Caki2 (cell line): Measurements from ENCODE around the gene ATP5F1B. TPM values are rescaled to one million over a fixed set of nuclear protein-coding genes. Genes with fewer than 3 reads are reported as not detected.
A peak's percentile ranks its signal among the peaks of the same experiment; 100 is the strongest.

Experiments used
- DNase-seq: peaks from one replicate; pipeline ENCODE4 v3.0.0-alpha.2; 2015; ENCODE audit warnings: low read depth
- in situ Hi-C: cut with HindIII; loops from 2 replicates; pipeline ENCODE4 v1.10.0; 2016; ENCODE audit warnings: low sequenced_read_pairs, low pct_unique_long_range_greater_than_20kb, mixed read lengths
- total RNA-seq: library from RNA; depleted of rRNA; stranded (reverse); fragments of >200 nt; shearing (Covaris generic); gene quantifications from 2 replicates; pipeline ENCODE4 v1.2.3, GENCODE V29; 2014; ENCODE audit warnings: low replicate concordance

The ATP5F1B gene
- total RNA-seq, 1 experiment from 2014 or later, result 175 TPM

DNA sequence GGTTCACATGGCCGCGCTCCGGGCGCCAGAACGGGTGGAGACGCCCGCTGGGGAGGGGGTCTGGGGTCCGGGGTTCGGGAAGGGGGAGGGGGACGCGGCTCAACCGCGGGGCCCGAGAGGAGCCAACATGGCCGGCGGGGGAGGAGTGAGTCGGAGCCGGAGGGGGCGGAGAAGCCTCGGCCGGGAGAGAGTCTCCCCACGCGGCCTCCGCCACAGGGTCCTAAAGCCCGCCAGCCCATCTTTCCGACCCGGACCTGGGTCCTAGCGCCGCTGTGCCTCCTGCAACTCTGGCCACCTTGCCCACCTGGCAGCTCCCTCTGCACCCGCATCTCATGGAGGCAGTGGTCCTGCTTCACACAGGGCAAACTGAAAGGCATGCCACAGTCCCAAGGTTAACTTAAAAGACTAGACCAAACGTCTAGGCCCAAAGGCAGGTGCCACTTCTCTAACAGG lies 15.6 kb downstream of the ATP5F1B start, which contains the start of gene BAZ2A:
Gene BAZ2A, minus strand, starts transcription at position 147 of the 453 bp plus-strand sequence. CDS start 12,796 bp downstream, outside the sequence.
- peak; percentile 68 for DNase-seq
- in situ Hi-C loops, result no loop called here

DNA sequence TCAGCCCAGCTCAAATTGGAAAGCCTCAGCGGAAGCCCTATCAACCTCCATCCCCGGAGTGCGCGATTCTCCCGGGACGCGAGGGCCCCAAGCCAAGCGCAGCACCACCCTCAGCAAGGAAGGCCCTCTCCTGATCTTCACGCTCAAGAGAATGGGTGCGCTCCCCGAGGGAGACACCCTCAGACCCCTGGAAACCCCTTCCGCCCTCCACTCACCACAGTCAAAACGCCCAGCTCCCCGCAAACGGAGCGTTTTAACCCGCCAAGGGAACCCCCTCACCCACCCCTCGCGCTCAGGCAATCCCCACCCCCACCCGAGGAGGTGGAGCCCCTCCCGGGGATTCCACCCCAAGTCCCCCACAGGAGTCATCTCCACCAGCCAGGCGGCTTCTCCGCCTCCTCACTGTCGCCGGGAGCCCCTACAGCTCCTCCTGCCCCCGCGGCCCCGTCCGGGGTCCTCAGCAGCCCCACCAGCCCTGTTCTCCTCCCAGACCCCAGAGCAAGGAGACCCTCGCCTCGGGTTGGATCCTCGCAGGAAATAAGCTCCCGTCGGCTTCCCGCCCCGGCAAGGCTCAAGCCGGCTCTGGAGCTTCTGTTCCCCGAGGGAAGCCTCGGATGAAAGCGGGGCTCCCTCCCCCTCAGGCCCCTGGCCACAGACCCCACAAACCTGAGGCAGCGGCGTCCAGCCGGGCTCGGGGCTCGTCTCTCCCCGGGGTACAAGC lies 16.2 kb downstream of the ATP5F1B start:
- in situ Hi-C loops, result loop anchor here (5.0 kb wide), 1 partner anchor 107 kb away; the partner anchor contains the start of gene RBMS2
- DNase-seq, result no peak

DNA sequence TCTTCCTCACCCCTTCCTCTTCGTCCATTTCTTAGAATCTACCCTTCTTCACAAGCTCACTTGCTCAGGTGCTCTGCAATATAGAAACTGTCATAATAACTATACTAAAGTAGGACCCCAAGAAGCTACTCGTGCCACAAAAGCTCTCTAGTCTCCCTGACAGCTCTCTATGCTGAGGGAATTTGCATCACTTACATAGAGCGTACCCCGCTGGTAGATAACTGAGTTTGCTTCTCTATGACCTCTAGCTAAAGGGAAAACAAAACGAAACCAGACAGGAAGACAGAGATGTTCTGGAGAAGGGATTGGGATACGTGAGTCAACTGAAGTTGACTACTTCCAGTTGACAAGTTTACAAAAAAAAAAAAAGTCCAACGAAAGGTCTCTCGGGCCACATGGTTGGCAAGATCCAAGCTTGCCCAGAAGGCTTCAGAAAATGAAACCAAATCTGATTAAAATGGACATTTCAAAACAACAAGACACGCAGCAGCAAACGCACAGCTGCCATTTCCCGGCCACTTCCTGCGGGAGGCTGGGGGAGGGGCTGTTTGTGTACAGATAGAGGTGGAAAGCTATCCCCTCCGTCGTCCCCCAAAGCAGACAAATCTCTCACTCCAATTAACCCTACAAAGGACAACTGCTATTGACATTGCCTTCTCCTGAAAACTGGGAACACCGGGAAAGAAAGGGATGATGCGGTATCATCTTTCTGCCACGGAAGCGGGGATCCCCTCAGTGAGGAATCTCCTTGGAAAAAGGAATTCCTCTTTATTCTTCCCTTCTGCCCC lies 16.9 kb downstream of the ATP5F1B start:
- peak; percentile 47 for DNase-seq
- in situ Hi-C loops, result loop anchor here (5.0 kb wide), 1 partner anchor 107 kb away; the partner anchor contains the start of gene RBMS2

DNA sequence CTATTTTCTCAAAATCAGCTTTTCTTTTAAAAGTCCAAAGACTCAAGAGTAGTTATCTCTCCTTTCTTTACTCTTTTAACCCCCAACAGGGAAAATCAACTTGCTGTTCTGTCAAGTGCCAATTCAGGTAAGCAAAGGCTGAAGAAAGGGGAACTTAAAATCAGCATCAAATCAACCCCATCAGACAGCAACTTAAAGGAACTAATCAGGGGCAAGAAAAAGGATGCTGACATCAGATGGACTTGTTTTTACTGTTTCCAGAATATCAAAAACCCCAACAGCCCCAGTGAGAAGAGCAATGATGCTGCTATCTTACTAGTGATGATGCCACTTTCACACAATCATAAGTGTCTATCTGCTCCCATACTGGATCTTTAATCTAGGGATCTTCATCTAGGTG lies 19.1 kb downstream of the ATP5F1B start:
- no peak for DNase-seq
- in situ Hi-C loops, result loop anchor here (5.0 kb wide), 1 partner anchor 104 kb away; the partner anchor contains the start of gene RBMS2

DNA sequence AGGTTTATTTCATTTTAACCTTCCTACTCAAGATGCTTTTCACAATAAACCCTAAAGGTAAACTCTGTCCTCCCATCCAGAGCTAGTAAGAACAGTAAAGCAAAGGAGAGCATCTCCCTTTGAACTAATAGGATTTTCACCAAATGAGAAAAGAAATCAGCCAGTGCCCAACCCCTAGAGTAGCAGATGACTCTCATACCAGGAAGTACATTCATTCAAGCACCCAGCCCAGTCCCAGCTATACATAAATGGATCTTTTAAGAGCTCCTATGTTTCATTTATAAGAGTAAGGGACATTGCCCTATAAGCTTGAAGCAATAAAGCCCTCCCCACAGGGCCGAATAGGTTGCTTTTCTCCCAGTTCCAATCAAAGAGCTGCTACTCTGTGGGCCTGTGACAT lies 23.2 kb downstream of the ATP5F1B start:
- in situ Hi-C loops, result loop anchor here (5.0 kb wide), 1 partner anchor 35 kb away; no protein-coding TSS in a partner anchor

DNA sequence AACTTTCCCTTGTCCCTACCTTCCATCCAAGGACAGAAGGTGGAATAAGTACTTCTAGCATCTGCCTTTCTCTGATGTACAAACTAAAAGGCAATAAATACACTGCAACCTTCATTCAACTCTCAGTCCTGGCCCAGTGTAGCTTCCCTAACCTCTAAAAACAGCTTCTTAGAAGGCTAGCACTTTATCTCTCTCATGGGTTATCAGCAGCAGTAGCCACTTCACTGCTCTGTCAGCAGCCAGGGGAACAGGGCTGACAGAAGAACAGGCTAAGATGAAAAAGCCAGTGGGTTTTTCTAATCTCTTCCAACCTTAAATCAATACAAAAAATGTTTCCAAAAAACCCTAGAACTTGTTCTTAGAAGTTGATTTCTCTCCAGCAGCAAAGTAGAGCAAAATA lies 28.9 kb downstream of the ATP5F1B start:
- in situ Hi-C loops, result no loop called here
- DNase-seq, result no peak

More for the DNA sequence above, 23.2 kb downstream of the ATP5F1B start:
- DNase-seq, result no peak

DNA sequence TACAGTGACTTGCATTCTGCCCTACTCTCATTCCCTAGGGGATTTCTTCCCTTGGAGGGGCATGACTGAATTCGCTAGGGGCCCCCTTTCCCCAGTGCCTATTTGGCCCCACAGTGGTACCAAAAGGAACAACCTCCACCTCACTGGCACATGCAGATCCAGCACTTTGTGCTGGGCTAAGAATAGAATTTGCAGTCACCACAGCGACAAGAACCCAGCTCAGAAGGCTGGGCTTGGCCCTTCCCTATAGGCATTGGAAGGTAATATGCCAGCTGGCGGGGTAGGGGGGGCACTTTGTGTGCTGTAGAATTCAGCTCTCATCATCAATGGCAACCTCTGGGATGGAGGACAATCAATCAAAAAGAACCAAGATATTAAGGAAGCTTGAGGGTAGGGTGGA lies 29.5 kb downstream of the ATP5F1B start:
- in situ Hi-C loops, result no loop called here
- DNase-seq, result no peak

DNA sequence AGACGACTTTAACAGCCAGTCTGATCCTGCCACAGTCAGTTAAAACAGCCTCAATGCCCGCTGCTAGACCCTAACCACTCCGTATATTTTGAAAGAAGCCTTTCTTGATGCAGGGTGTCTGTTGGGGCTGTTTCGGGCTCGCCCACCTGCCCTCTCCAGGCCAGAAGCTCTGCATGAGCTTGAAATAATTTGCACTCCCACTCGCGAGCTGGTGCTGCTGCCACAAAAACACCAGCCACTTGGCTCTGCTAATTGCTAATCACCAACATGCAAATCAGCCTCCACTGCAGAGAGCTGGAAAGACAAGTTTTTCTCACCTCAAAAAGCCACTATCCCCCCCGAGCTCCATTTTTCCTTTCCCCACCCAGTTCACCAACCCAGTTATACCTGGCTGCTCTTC lies 31.2 kb downstream of the ATP5F1B start:
- no peak for DNase-seq
- in situ Hi-C loops, result no loop called here

DNA sequence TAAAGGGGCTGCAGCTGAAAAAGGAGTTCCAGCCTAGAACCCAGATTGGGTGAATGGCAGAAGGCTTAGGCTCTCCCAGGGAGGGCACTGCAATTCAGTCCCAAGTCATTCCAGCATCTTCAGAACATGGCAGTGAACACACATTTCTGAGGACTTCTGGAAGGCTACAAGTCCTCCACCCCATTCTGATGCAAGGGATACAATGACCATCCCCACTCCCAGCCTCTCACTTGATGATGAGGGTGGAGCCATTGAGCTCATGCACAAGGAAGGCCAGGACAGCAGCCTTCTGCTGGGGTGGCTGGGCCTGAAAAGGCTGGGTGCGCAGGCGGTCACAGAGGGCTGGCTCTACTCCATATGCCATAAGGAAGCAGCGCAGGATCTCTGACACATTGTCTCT lies 41.4 kb downstream of the ATP5F1B start:
- no peak for DNase-seq
- in situ Hi-C loops, result no loop called here

DNA sequence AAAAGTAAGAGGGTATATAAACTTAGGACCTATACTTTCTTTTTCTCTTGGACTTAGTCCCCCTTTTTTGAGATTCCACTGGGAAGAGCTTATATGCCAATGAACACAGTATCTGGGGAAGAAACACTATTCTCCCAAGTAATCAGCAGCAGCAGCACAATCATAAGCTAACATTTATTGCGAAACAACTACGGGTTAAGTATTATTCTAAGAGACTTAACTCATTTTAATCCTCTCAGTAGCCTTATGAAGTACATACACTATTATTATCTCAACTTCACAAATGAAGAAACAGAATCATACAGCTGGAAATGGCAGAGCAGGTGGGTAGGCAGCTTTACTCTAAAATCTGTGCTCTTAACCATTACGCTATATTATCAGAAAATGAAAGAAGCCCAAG lies 43.5 kb downstream of the ATP5F1B start:
- DNase-seq, result no peak
- in situ Hi-C loops, result no loop called here

DNA sequence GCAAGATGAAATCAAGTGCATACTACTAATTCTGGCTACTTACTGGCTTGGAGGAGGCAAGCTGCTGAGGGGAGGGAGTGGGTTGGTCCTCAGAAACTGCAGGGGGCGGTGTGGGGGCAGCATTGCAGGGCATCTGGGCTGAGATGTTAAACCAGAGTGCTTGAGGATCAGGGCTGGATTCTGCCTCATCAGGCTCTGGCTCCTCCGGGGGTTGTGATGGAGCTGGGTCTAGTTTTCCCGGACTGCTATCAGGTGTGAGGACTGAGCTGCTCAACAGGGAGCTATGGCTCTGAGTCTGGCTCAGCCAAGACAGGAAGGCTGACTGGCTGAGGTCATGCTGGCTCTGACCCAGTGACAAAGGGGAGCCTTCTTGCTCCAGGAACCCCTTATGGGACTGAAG lies 44.3 kb downstream of the ATP5F1B start:
- in situ Hi-C loops, result no loop called here
- DNase-seq, result no peak

DNA sequence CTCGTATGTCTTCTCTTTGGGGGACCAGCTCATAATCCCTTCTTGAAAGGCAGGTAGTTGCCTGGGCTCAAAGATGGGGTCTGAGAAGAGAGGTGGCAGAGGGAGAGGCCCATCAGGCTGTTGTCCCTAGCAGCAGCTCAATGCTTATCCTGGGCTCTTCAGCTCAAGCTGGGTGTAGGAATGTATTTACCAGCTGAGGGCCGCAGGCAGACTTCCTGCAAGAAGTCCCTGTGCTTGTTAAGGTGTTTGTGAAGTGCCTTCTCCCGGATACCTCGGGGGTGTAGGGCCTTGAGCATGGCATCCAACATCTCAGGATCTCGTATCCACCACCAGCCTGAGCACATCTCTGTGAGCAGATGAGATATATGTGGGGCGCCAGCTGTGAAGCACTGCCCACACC lies 45.0 kb downstream of the ATP5F1B start:
- no peak for DNase-seq
- in situ Hi-C loops, result no loop called here

DNA sequence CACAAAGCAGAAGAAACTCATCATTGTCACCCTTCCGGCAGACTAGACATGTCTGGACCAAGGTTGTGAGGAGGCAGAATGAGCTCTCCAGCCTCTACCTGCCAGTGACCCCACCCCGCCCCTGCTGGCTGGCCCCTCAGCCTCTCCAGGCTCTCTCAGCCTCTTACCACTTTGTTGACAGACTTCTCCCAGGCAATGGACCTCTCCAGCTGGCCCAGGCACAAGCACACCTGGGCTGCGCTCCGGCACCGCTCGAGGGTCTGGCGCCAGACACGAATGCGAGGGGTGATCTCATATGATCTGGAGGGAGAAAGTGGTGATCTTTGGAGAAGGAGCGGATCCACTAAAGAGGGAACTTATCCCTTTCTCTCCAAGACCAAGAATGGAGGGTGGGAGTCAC lies 46.0 kb downstream of the ATP5F1B start:
- no peak for DNase-seq
- in situ Hi-C loops, result no loop called here

DNA sequence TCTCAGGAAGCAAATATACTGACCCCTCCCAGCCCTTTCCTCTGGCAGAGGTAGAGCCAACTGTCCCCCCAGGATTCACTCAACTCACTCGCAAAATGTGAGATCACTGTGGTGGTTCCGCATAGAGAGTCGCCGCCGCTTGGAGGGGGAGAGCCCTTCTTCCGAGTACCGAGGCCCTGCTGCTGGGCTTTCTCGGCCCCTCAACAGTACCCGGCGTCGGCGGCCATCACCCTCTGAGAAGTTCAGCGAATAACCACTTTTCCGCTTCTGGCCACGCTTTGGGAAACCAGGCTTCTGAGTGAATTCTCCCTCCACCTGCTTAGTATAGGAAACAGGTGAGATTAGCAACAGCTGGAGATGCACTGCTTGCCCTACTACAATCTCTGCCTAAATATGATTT lies 46.7 kb downstream of the ATP5F1B start:
- in situ Hi-C loops, result no loop called here
- no peak for DNase-seq

DNA sequence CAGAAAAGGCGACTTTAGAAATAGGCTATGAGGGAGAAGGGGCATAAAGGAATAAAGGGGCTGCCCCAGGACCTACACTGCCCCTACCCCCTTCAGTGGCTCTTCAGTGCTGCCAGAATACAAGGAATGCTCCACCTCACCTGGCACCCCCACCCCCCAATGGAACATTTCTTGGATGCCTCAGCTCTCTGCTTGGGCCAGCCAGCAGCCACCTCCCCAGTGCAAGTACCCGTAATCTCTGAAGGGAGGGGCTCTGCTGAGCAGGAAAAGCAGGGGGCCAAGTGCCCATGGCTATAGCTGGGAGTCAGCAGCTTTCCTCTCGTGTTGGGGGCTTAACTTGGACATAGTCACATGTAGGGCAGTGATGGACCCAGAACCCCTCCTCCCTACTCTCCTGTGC lies 49.0 kb downstream of the ATP5F1B start:
- no peak for DNase-seq
- in situ Hi-C loops, result no loop called here

DNA sequence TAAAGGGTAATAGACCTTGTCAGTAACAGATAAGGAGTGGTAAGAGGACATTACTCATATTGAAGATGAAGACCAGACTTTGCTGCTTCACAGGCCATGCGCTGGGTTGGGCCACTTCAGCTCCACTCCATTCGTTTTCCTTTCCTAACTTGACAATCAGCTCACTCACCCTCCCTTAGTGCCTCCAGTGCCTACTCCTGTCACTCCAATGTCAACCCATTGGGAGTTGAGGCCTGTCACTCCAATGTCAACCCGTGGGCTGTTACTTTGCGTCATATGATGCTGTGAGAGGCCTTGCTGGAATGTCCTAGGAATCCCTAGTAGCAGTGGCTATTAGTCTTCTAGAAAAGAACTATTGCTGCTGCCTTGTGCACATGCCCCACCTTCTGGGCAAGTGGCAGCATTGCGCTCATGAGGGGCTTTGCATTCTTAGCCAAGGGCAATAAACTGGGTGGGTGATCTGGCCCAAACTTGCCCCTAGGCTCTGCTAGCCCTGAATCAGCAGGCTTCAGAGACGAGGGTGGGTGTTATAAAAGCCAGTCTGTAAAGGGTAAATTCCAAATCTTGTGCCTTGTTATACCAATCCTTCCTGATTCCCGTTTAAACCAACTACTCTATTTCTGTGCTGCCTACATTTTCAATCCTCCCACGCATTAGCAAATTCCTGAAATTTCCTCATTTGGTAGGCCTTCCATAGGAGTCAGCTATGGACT lies 51.7 kb downstream of the ATP5F1B start:
- in situ Hi-C loops, result no loop called here

DNA sequence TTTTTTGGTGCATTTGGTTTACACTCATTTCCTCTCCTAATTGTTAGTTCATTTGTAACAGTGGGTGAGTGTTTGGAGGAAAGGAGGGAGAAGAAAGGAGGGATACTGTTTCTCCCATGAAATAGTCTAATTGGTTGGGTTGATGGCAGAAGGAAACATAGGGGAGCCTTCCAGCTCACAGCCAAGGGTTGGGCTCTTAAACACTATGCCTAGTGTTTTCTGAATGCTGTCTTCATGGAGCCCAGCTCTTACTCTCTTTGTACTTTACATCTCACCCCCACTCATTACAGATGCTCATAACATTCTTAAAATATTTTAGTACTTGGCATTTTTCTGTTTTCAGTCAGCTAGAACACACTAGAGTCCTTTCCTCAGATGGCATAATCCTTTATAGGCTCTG lies 53.8 kb downstream of the ATP5F1B start:
- no peak for DNase-seq
- in situ Hi-C loops, result no loop called here

More for the DNA sequence above, 51.7 kb downstream of the ATP5F1B start:
- peak; percentile 77 for DNase-seq

DNA sequence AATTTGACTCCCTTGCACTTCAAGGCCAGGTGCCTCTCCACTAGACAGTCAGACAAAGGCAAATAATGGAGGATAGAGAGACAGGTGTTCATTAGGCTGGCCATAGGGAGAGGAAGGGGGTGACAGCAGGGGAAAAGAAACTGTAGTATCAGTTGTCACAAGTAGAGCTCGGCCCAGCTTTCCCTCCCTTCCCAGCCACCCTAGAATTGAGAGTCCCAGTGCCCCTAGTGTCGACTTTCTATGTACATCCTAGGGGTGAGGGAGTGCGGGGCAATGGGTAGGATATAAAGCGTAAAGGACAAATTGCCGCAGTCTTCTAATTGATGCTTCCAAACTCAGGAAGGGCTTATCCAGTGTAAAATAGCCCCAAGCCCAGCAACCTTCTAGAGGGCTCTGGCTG lies 54.7 kb downstream of the ATP5F1B start:
- in situ Hi-C loops, result no loop called here
- no peak for DNase-seq
